ENCODE measurements around the gene COL4A1. TPM values are rescaled to one million over a fixed set of nuclear protein-coding genes. Genes with fewer than 3 reads are reported as not detected.

The COL4A1 gene
- total and polyA plus RNA-seq, 2 of the 13 experiments (the other 11 are each of a cell fraction or from before 2014, with no cell fraction given): not detected

DNA sequence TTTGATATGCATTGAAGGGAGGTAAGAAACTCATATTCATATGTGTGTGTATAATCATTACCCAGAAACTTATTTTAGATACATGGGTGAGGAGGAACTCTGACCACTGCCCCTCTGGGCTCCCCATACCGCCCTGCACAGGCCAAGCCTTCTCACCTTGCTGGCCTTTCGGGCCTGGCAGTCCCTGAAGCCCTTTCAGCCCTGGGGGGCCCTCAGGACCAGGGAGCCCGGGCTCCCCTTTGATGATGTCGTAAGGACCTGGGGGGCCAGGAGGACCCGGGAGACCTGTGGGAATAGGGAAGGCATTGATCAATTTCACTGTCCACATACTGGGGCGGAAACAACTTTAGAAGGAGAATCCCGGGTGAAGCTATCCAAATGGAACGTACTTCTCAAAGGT is 142.3 kb downstream of the COL4A1 start (continued):
- TF ChIP-seq ZNF136 (CRISPR knock-in tag; IDR thresholded peaks at IDR 0.05; ENCODE audit: low read depth) (no peak), ZNF260 (CRISPR knock-in tag; IDR thresholded peaks at IDR 0.05; ENCODE audit: borderline replicate concordance, low read depth) (no peak), TARDBP (CRISPR knock-in tag; IDR thresholded peaks at IDR 0.05) (no peak), FOXP1 (IDR thresholded peaks at IDR 0.05) (no peak), FOXP1 (CRISPR knock-in tag; IDR thresholded peaks at IDR 0.05) (no peak), ZFY (CRISPR knock-in tag; IDR thresholded peaks at IDR 0.05) (no peak), GATAD1 (CRISPR knock-in tag; IDR thresholded peaks at IDR 0.05) (no peak)
- TF ChIP-seq, protein P1, sequence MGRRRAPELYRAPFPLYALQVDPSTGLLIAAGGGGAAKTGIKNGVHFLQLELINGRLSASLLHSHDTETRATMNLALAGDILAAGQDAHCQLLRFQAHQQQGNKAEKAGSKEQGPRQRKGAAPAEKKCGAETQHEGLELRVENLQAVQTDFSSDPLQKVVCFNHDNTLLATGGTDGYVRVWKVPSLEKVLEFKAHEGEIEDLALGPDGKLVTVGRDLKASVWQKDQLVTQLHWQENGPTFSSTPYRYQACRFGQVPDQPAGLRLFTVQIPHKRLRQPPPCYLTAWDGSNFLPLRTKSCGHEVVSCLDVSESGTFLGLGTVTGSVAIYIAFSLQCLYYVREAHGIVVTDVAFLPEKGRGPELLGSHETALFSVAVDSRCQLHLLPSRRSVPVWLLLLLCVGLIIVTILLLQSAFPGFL (CRISPR knock-in tag; IDR thresholded peaks at IDR 0.05): no peak
- TF ChIP-seq, protein P2, sequence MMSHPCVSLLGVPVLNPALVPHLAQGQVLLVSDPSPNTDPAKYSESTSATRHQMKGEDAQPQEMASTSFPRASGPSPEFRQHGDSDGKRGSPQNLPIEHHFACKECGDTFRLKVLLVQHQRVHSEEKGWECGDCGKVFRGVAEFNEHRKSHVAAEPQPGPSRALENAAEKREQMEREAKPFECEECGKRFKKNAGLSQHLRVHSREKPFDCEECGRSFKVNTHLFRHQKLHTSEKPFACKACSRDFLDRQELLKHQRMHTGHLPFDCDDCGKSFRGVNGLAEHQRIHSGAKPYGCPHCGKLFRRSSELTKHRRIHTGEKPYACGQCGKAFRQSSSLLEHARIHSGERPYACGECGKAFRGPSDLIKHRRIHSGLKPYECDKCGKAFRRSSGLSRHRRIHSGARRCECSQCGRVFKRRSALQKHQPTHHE (CRISPR knock-in tag; IDR thresholded peaks at IDR 0.05; ENCODE audit: borderline replicate concordance): no peak
- TF ChIP-seq, protein P3, sequence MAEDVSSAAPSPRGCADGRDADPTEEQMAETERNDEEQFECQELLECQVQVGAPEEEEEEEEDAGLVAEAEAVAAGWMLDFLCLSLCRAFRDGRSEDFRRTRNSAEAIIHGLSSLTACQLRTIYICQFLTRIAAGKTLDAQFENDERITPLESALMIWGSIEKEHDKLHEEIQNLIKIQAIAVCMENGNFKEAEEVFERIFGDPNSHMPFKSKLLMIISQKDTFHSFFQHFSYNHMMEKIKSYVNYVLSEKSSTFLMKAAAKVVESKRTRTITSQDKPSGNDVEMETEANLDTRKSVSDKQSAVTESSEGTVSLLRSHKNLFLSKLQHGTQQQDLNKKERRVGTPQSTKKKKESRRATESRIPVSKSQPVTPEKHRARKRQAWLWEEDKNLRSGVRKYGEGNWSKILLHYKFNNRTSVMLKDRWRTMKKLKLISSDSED (CRISPR knock-in tag; IDR thresholded peaks at IDR 0.05): no peak
